ENCODE measurements around the gene CLDN15. TPM values are rescaled to one million over a fixed set of nuclear protein-coding genes. Genes with fewer than 3 reads are reported as not detected.

Gene CLDN15
- total and polyA plus RNA-seq, 3 donors from 2014 or later = 12.1 to 20.2 (median 13.6) TPM

DNA sequence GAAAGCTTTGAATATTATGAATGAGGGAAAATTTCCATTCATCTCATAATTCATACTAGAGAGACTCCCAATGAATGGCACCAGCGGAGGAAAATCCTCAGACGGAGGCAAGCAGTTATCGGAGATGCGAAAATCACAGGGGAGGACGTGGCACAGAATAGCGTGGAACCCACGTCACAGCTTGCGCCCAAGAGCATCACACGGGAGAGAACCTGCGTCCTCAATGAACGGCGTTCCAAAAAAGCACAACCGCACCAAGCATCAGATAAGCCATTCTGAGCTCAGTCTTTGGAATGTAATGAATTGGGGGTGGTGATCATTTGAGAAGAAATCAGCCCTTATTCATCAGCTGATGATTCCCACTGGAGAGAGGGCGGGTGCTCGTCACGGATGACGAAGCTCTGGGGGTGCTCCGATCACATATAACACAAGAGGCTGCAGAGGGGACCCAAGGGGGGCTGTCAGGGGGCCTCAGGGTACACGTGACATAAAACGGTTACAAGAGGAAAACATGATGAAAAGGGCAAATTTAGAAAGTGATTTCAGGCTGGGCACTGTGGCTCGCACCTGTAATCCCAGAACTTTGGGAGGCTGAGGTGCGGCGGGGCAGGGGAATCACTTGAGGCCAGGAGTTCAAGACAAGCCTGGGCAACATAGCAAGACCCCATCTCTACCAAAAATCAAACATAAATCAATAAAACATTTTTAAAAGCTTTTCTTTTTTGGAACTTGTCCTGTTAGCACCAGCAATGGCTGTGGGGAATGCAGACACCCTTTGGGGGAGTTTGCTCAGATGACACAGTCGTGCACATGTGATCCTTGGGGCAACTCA lies 41.1 kb upstream of the CLDN15 start:
- no peaks in the 10 kb centered on the region for H3K4me1 ChIP-seq
- H3K27me3 ChIP-seq = no peaks in the 10 kb centered on the region
- DNase-seq = no peak
- intact Hi-C loops (cut with DNase I; ENCODE audit: low total_unique reads) = no loop called here
- 84 to 86% methylated on average over 24 of the region's 24 CpGs for WGBS, 2 donors
- H3K27ac ChIP-seq = no peak overlapping the region
- no peaks in the 10 kb centered on the region for H3K36me3 ChIP-seq (ENCODE audit: low read depth, missing control alignments)
- no peak for TF ChIP-seq POLR2A (IDR thresholded peaks at IDR 0.05)
- TF ChIP-seq CTCF (IDR thresholded peaks at IDR 0.05) = no peak
- H3K4me3 ChIP-seq = no peak overlapping the region
- H3K9me3 ChIP-seq = no peaks in the 10 kb centered on the region

GRCh38 chr7:101277155-101277554 lies 39.6 kb upstream of the CLDN15 start:
- intact Hi-C loops (cut with DNase I; ENCODE audit: low total_unique reads) = no loop called here
- 85 to 87% methylated on average over 9 of the region's 9 CpGs for WGBS, 2 donors
- TF ChIP-seq CTCF (IDR thresholded peaks at IDR 0.05) = no peak
- no peaks in the 10 kb centered on the region for H3K27me3 ChIP-seq
- no peaks in the 10 kb centered on the region for H3K4me1 ChIP-seq
- DNase-seq = no peak
- no peak overlapping the region for H3K27ac ChIP-seq
- no peaks in the 10 kb centered on the region for H3K36me3 ChIP-seq (ENCODE audit: low read depth, missing control alignments)
- H3K4me3 ChIP-seq = no peak overlapping the region
- H3K9me3 ChIP-seq = no peaks in the 10 kb centered on the region

GRCh38 chr7:101273206-101273605 lies 35.6 kb upstream of the CLDN15 start:
- Histone ChIP-seq H3K27ac (no peak overlapping the region), H3K9me3 (no peaks in the 10 kb centered on the region), H3K36me3 (ENCODE audit: low read depth, missing control alignments) (no peaks in the 10 kb centered on the region), H3K4me1 (no peaks in the 10 kb centered on the region), H3K27me3 (no peaks in the 10 kb centered on the region), H3K4me3 (no peak overlapping the region)
- DNase-seq = no peak
- 43 to 69% methylated on average over 4 of the region's 4 CpGs for WGBS, 2 donors
- TF ChIP-seq POLR2A (IDR thresholded peaks at IDR 0.05) = no peak
- no peak for TF ChIP-seq CTCF (IDR thresholded peaks at IDR 0.05)
- intact Hi-C loops (cut with DNase I; ENCODE audit: low total_unique reads) = no loop called here

DNA sequence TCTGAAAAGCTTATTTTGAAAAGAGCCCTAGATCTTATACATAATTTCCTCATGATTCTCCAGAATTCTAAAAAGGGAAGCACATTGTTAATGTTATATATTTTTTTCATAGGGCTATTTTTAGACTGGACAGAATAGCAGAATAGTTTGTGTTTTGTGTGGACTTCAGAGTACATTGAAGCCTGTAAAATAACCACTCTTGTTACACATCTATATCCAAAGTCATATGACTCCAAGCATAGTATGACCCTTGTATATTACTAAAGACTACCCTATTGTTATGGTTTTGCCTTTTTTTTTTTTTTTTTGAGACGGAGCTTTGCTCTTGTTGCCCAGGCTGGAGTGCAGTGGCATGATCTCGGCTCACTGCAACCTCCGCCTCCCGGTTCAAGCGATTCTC lies 33.4 kb upstream of the CLDN15 start:
- no peaks in the 10 kb centered on the region for H3K4me1 ChIP-seq
- TF ChIP-seq CTCF (IDR thresholded peaks at IDR 0.05) (no peak), POLR2A (IDR thresholded peaks at IDR 0.05) (no peak)
- H3K27ac ChIP-seq = no peak overlapping the region
- DNase-seq = no peak
- intact Hi-C loops (cut with DNase I; ENCODE audit: low total_unique reads) = no loop called here
- no peaks in the 10 kb centered on the region for H3K36me3 ChIP-seq (ENCODE audit: low read depth, missing control alignments)
- no peaks in the 10 kb centered on the region for H3K27me3 ChIP-seq
- no peak overlapping the region for H3K4me3 ChIP-seq
- H3K9me3 ChIP-seq = no peaks in the 10 kb centered on the region
- 84 to 85% methylated on average over 5 of the region's 5 CpGs for WGBS, 2 donors

DNA sequence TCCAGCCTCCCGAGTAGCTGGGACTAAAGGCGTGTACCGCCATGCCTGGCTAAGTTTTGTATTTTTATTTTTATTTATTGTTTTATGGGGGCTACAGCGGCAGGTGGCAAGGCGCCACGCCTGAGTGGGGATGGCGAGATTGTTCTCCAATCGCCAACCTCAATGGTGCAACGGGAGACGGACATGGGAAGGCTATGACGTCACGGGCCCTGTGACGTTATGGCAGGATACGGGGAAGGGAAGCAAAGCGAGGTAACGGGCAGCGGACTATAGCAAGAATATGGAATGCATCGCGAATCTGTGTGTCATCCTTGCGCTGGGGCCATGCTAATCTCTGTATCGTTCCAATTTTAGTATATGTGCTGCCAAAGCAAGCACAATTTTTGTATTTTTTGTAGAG lies 32.1 kb upstream of the CLDN15 start:
- intact Hi-C loops (cut with DNase I; ENCODE audit: low total_unique reads) = no loop called here
- TF ChIP-seq POLR2A (IDR thresholded peaks at IDR 0.05) = no peak
- TF ChIP-seq CTCF (IDR thresholded peaks at IDR 0.05) = no peak

More for the DNA sequence above, 32.1 kb upstream of the CLDN15 start:
- Histone ChIP-seq H3K4me3 (peak overlapping the region in 1 of 2 donors; percentile 20), H3K27me3 (no peaks in the 10 kb centered on the region), H3K36me3 (ENCODE audit: low read depth, missing control alignments) (no peaks in the 10 kb centered on the region), H3K27ac (no peak overlapping the region), H3K9me3 (no peaks in the 10 kb centered on the region), H3K4me1 (no peaks in the 10 kb centered on the region)
- DNase-seq = peak; percentile 51
- 60 to 83% methylated on average over 21 of the region's 21 CpGs for WGBS, 2 donors

All from testis (tissue), 3 donors.